Liver (tissue), 9 donors: Measurements from ENCODE around the gene HOXA5. TPM values are rescaled to one million over a fixed set of nuclear protein-coding genes. Genes with fewer than 3 reads are reported as not detected.
A peak's percentile ranks its signal among the peaks of the same experiment; 100 is the strongest.

Source experiments
- DNase-seq: peaks from one replicate; pipeline ENCODE4 v3.0.0-alpha.2; 2017; ENCODE audit warnings: low spot score
- H3K27ac ChIP-seq, 2 donors: one replicate each; pipeline ENCODE4 v1.7.0; 2013; ENCODE audit warnings: inconsistent platforms in 2 of 2, low read length in 2 of 2, control low read depth in 1 of 2, low read depth in 1 of 2, mild to moderate bottlenecking in 1 of 2
- H3K27me3 ChIP-seq, 4 donors: one replicate each; pipeline versions ENCODE4 v1.6.1 to v1.7.0; 2013; ENCODE audit warnings: low read length in 3 of 4, inconsistent platforms in 1 of 4, mild to moderate bottlenecking in 1 of 4, moderate library complexity in 1 of 4; ENCODE audit not compliant: control insufficient read depth in 4 of 4, insufficient read depth in 4 of 4
- H3K36me3 ChIP-seq, 4 donors: one replicate each; pipeline versions ENCODE4 v1.6.1 to v1.7.0; 2013; ENCODE audit warnings: low read length in 3 of 4, mild to moderate bottlenecking in 3 of 4, low read depth in 1 of 4, moderate library complexity in 1 of 4; ENCODE audit not compliant: control insufficient read depth in 4 of 4, insufficient read depth in 3 of 4
- H3K4me1 ChIP-seq, 4 donors: one replicate each; pipeline versions ENCODE4 v1.6.1 to v1.7.0; 2013; ENCODE audit warnings: low read length in 3 of 4, mild to moderate bottlenecking in 3 of 4, moderate library complexity in 1 of 4; ENCODE audit not compliant: control insufficient read depth in 4 of 4, insufficient read depth in 4 of 4
- H3K4me3 ChIP-seq, 3 donors: one replicate each; pipeline versions ENCODE4 v1.6.1 to v1.7.0; 2013; ENCODE audit warnings: low read length in 3 of 3, control low read depth in 1 of 3, low read depth in 1 of 3, mild to moderate bottlenecking in 1 of 3
- H3K9ac ChIP-seq, 2 donors: one replicate each; pipeline ENCODE4 v1.7.0; 2013; ENCODE audit warnings: low read length in 2 of 2, mild to moderate bottlenecking in 2 of 2, moderate library complexity in 2 of 2, control low read depth in 1 of 2, low read depth in 1 of 2
- H3K9me3 ChIP-seq, 4 donors: one replicate each; pipeline versions ENCODE4 v1.6.1 to v1.7.0; 2013; ENCODE audit warnings: low read length in 3 of 4; ENCODE audit not compliant: control insufficient read depth in 4 of 4
- EGR1 ChIP-seq, 2 donors: IDR thresholded peaks; 2 replicates each; pipeline ENCODE4 v1.6.1; 2016 to 2018; ENCODE audit warnings: antibody characterized with exemption in 2 of 2, low read depth in 2 of 2
- FOXA2 ChIP-seq: IDR thresholded peaks from 2 replicates; pipeline ENCODE4 v1.6.1; 2016; ENCODE audit warnings: antibody characterized with exemption
- GABPA ChIP-seq, 2 donors: IDR thresholded peaks in 1 of 2; conservative IDR thresholded peaks in 1 of 2; 2 replicates each; pipeline ENCODE4 v1.6.1; 2016; ENCODE audit warnings: antibody characterized with exemption in 2 of 2, mild to moderate bottlenecking in 1 of 2, moderate library complexity in 1 of 2
- HNF4A ChIP-seq, 2 donors: conservative IDR thresholded peaks; 2 replicates each; pipeline ENCODE4 v1.6.1; 2016; ENCODE audit warnings: antibody characterized with exemption in 2 of 2, mild to moderate bottlenecking in 2 of 2
- HNF4G ChIP-seq: IDR thresholded peaks from 2 replicates; pipeline ENCODE4 v1.6.1; 2016; ENCODE audit warnings: antibody characterized with exemption
- JUND ChIP-seq, 2 donors: IDR thresholded peaks; 2 replicates each; pipeline ENCODE4 v1.6.1; 2016; ENCODE audit warnings: antibody characterized with exemption in 2 of 2
- NR2F2 ChIP-seq: IDR thresholded peaks from 2 replicates; pipeline ENCODE4 v1.6.1; 2016; ENCODE audit warnings: antibody characterized with exemption
- RAD21 ChIP-seq, 2 donors: IDR thresholded peaks; 2 replicates each; pipeline ENCODE4 v1.6.1; 2016; ENCODE audit warnings: antibody characterized with exemption in 2 of 2, mild to moderate bottlenecking in 2 of 2
- RXRA ChIP-seq, 2 donors: IDR thresholded peaks; 2 replicates each; pipeline ENCODE4 v1.6.1; 2017 to 2018; ENCODE audit warnings: antibody characterized with exemption in 2 of 2, mild to moderate bottlenecking in 1 of 2
- WGBS: extraction: QIAGEN DNeasy Blood & Tissue Kit; methylation state at CpG from one replicate; pipeline ENCODE4 v1.1.7; 2013; 5-methylcytosine and 5-hydroxymethylcytosine counted together
- polyA plus RNA-seq, 2 donors: library from polyadenylated mRNA; stranded (reverse) in 1 of 2; unstranded in 1 of 2; fragments of 200-250 nt in 1 of 2; fragments of >200 nt in 1 of 2; fragmentation: Nextera tagmentation in 1 of 2; extraction: Ambion mirVana in 1 of 2; gene quantifications; one replicate each; pipeline versions ENCODE4 v1.2.1 to v1.2.3, GENCODE V29; 2013 to 2015
- total RNA-seq, 2 donors: library from RNA; depleted of rRNA; stranded (reverse); fragments of >200 nt; gene quantifications; one replicate each; pipeline ENCODE4 v1.2.3, GENCODE V29; 2014
- TF ChIP-seq, protein P1 (sequence below): fragments of 150-350 bp; IDR thresholded peaks from 2 replicates; pipeline ENCODE4 v1.5.1; 2017; ENCODE audit warnings: improper control_type of control experiment, low read depth, low read length; ENCODE audit not compliant: missing input control
- TF ChIP-seq, protein P2 (sequence below): IDR thresholded peaks from 2 replicates; pipeline ENCODE4 v1.6.1; 2016; ENCODE audit warnings: antibody characterized with exemption
- TF ChIP-seq, protein P3 (sequence below): IDR thresholded peaks from 2 replicates; pipeline ENCODE4 v1.6.1; 2016; ENCODE audit warnings: antibody characterized with exemption
- TF ChIP-seq, protein P4 (sequence below): IDR thresholded peaks from 2 replicates; pipeline ENCODE4 v1.6.1; 2016; ENCODE audit warnings: antibody characterized with exemption, mild to moderate bottlenecking
- TF ChIP-seq, protein P5 (sequence below): IDR thresholded peaks from 2 replicates; pipeline ENCODE4 v1.6.1; 2016; ENCODE audit warnings: antibody characterized with exemption
- donor health status: healthy.
- donor health status: healthy.
- donor health status: healthy.
- donor health status: healthy.
- donor health status: healthy.

The HOXA5 gene
- total and polyA plus RNA-seq, 4 donors = 0.40 to 2.1 (median 0.66) TPM

DNA sequence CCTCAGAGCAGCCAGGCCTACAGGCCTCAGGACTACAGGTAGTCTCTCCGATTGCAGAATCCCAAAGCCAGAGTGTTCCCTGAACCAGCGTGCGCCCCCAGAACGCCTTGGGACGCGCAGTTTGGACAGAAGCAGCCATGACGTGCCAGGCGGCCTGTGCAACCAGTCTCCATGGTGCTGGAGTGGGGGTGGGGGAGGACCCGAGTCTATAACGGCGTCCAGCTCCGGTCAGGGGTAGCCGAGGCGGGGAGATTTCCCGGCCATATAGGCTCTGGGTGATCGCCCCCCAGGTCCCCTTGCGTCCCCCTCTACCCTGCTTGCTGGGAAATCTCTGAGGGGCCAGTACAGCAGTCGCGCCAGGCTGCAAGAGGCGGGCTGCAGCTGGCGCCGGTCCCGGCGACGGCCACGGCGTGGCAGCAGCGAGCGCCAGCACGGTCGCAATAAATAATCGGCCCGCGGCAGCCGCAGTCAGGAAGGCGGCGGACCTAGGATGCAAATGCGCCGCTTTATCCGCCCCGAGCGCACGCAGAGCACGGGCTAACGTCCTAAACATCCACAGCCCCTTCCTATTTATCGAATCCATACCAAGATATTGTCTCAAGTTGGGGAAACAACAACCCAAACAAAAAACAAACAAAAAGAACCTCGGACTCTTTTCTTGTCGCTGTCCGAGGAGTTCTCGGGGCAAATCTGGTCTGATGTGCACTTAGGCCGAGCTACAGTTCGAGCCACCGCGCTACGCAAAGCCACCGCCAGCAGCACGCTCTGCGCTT, 7.3 kb upstream of the HOXA5 start:
- H3K9me3 ChIP-seq = peaks cover 0 to 5% (median 0%) of the 10 kb centered on the region in 4 donors
- peak overlapping the region in 2 of 3 donors; percentile 23 to 46 for H3K4me3 ChIP-seq
- H3K27me3 ChIP-seq = peaks cover 17 to 49% (median 37%) of the 10 kb centered on the region in 4 donors
- 2% methylated on average over 58 of the region's 58 CpGs for WGBS
- DNase-seq = peak; percentile 66
- no peak overlapping the region for H3K27ac ChIP-seq
- TF ChIP-seq, protein P1, sequence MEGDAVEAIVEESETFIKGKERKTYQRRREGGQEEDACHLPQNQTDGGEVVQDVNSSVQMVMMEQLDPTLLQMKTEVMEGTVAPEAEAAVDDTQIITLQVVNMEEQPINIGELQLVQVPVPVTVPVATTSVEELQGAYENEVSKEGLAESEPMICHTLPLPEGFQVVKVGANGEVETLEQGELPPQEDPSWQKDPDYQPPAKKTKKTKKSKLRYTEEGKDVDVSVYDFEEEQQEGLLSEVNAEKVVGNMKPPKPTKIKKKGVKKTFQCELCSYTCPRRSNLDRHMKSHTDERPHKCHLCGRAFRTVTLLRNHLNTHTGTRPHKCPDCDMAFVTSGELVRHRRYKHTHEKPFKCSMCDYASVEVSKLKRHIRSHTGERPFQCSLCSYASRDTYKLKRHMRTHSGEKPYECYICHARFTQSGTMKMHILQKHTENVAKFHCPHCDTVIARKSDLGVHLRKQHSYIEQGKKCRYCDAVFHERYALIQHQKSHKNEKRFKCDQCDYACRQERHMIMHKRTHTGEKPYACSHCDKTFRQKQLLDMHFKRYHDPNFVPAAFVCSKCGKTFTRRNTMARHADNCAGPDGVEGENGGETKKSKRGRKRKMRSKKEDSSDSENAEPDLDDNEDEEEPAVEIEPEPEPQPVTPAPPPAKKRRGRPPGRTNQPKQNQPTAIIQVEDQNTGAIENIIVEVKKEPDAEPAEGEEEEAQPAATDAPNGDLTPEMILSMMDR = peak; percentile 67
- peak; percentile 34 to 67 for TF ChIP-seq RAD21 (IDR thresholded peaks at IDR 0.05)
- TF ChIP-seq, protein P2, sequence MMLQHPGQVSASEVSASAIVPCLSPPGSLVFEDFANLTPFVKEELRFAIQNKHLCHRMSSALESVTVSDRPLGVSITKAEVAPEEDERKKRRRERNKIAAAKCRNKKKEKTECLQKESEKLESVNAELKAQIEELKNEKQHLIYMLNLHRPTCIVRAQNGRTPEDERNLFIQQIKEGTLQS = no peak
- TF ChIP-seq EGR1 (IDR thresholded peaks at IDR 0.05; ENCODE audit: low read depth in 2 of 2) = no peak
- no peak for TF ChIP-seq RXRA (IDR thresholded peaks at IDR 0.05)
- TF ChIP-seq GABPA (IDR thresholded peaks at IDR 0.05 in 1 of 2, conservative IDR thresholded peaks at IDR 0.05 in 1 of 2) = no peak
- no peak for TF ChIP-seq NR2F2
- H3K9ac ChIP-seq = no peak overlapping the region
- peaks cover 10 to 34% (median 19%) of the 10 kb centered on the region in 4 donors for H3K4me1 ChIP-seq
- H3K36me3 ChIP-seq = no peaks in the 10 kb centered on the region

DNA sequence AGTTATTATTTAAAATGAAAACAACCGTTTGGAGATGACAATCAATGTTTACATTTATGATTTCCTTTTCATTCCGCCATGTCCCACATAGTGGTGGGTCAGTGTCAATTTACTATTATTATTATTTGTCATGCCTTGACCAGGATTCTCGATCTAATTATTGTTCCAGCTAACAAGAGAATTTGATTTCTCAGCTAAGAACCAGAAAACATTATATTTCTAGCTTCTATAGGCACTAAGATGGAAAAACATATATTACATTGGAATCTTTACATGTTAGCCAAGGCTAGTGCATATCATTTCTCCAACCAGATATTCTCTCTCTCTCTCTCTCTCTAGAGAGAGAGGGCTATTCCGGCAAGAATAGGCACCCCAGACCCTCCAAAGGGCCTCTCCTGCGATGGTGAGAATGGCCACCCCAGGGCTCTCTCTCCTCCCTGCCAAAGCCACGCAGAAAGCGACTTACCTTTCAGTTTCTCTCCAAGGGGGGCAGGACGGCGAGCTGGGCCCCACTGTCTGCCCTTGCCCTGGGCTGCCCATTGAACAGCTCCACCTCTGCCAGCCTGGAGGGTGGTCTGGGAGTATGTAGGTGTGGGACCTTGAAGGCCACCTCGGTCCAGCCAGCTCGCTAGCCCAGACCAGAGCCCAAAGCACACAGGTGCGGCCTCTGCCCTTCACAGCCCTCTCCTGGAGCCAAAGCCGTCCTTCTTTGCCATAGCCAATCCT, 6.5 kb upstream of the HOXA5 start:
- H3K4me3 ChIP-seq = no peak overlapping the region
- H3K4me1 ChIP-seq = peaks cover 11 to 30% (median 19%) of the 10 kb centered on the region in 4 donors
- peaks cover 0 to 2% (median 0%) of the 10 kb centered on the region in 4 donors for H3K9me3 ChIP-seq
- no peak overlapping the region for H3K27ac ChIP-seq
- 29% methylated on average over 13 of the region's 13 CpGs for WGBS
- H3K27me3 ChIP-seq = peaks cover 12 to 44% (median 33%) of the 10 kb centered on the region in 4 donors
- no peaks in the 10 kb centered on the region for H3K36me3 ChIP-seq
- no peak overlapping the region for H3K9ac ChIP-seq
- DNase-seq = peak; percentile 32
- TF ChIP-seq HNF4A (conservative IDR thresholded peaks at IDR 0.05) (no peak), EGR1 (IDR thresholded peaks at IDR 0.05; ENCODE audit: low read depth in 2 of 2) (no peak), HNF4G (no peak), FOXA2 (no peak), JUND (IDR thresholded peaks at IDR 0.05) (no peak), RXRA (IDR thresholded peaks at IDR 0.05) (no peak), NR2F2 (no peak), GABPA (IDR thresholded peaks at IDR 0.05 in 1 of 2, conservative IDR thresholded peaks at IDR 0.05 in 1 of 2) (no peak)
- TF ChIP-seq, protein P3, sequence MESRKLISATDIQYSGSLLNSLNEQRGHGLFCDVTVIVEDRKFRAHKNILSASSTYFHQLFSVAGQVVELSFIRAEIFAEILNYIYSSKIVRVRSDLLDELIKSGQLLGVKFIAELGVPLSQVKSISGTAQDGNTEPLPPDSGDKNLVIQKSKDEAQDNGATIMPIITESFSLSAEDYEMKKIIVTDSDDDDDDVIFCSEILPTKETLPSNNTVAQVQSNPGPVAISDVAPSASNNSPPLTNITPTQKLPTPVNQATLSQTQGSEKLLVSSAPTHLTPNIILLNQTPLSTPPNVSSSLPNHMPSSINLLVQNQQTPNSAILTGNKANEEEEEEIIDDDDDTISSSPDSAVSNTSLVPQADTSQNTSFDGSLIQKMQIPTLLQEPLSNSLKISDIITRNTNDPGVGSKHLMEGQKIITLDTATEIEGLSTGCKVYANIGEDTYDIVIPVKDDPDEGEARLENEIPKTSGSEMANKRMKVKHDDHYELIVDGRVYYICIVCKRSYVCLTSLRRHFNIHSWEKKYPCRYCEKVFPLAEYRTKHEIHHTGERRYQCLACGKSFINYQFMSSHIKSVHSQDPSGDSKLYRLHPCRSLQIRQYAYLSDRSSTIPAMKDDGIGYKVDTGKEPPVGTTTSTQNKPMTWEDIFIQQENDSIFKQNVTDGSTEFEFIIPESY = no peak
- TF ChIP-seq, protein P4, sequence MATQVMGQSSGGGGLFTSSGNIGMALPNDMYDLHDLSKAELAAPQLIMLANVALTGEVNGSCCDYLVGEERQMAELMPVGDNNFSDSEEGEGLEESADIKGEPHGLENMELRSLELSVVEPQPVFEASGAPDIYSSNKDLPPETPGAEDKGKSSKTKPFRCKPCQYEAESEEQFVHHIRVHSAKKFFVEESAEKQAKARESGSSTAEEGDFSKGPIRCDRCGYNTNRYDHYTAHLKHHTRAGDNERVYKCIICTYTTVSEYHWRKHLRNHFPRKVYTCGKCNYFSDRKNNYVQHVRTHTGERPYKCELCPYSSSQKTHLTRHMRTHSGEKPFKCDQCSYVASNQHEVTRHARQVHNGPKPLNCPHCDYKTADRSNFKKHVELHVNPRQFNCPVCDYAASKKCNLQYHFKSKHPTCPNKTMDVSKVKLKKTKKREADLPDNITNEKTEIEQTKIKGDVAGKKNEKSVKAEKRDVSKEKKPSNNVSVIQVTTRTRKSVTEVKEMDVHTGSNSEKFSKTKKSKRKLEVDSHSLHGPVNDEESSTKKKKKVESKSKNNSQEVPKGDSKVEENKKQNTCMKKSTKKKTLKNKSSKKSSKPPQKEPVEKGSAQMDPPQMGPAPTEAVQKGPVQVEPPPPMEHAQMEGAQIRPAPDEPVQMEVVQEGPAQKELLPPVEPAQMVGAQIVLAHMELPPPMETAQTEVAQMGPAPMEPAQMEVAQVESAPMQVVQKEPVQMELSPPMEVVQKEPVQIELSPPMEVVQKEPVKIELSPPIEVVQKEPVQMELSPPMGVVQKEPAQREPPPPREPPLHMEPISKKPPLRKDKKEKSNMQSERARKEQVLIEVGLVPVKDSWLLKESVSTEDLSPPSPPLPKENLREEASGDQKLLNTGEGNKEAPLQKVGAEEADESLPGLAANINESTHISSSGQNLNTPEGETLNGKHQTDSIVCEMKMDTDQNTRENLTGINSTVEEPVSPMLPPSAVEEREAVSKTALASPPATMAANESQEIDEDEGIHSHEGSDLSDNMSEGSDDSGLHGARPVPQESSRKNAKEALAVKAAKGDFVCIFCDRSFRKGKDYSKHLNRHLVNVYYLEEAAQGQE = no peak
- TF ChIP-seq, protein P5, sequence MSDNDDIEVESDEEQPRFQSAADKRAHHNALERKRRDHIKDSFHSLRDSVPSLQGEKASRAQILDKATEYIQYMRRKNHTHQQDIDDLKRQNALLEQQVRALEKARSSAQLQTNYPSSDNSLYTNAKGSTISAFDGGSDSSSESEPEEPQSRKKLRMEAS = no peak
- TF ChIP-seq, protein P2 = no peak
